ENCODE data around the gene SMPDL3B.
A peak's percentile ranks its signal among the peaks of the same experiment; 100 is the strongest.

SMPDL3B gene

GRCh38 chr1:27941671-27942540 lies 7.1 kb downstream of the SMPDL3B start:
- no peak for DNase-seq

- no peak for DNase-seq
Observed at GRCh38 chr1:27945020-27945419, 10.2 kb downstream of the SMPDL3B start.

GRCh38 chr1:27949027-27949426 lies 14.2 kb downstream of the SMPDL3B start:
- DNase-seq, result no peak

GRCh38 chr1:27951396-27951795 lies 16.6 kb downstream of the SMPDL3B start:
- no peak for DNase-seq

GRCh38 chr1:27952147-27952546 lies 17.3 kb downstream of the SMPDL3B start:
- DNase-seq, result no peak

- DNase-seq, result no peak
Observed at GRCh38 chr1:27954186-27954585, 19.4 kb downstream of the SMPDL3B start.

- DNase-seq, result no peak
Observed at GRCh38 chr1:27955076-27955475, 20.3 kb downstream of the SMPDL3B start.

GRCh38 chr1:27956761-27957160 lies 22.0 kb downstream of the SMPDL3B start:
- no peak for DNase-seq

GRCh38 chr1:27957655-27958054 lies 22.9 kb downstream of the SMPDL3B start:
- no peak for DNase-seq

GRCh38 chr1:27958513-27958912 lies 23.7 kb downstream of the SMPDL3B start:
- no peak for DNase-seq

- peak; percentile 85 to 91 for DNase-seq
Observed at GRCh38 chr1:27959792-27960603, 25.2 kb downstream of the SMPDL3B start, which contains the start of gene XKR8. Gene XKR8 (plus strand): TSS chr1:27959973. CDS start chr1:27960070, 97 bp downstream.

GRCh38 chr1:27960762-27961645 lies 26.2 kb downstream of the SMPDL3B start:
- no peak for DNase-seq

GRCh38 chr1:27961646-27962221 lies 26.9 kb downstream of the SMPDL3B start:
- DNase-seq, result no peak

GRCh38 chr1:27963393-27963792 lies 28.6 kb downstream of the SMPDL3B start:
- no peak for DNase-seq

- DNase-seq, result no peak
Observed at GRCh38 chr1:27966402-27967105, 31.8 kb downstream of the SMPDL3B start.

- no peak for DNase-seq
Observed at GRCh38 chr1:27967106-27967883, 32.5 kb downstream of the SMPDL3B start.

GRCh38 chr1:27967884-27968466 lies 33.2 kb downstream of the SMPDL3B start:
- DNase-seq, result no peak

GRCh38 chr1:27968692-27969091 lies 33.9 kb downstream of the SMPDL3B start:
- no peak for DNase-seq

- no peak for DNase-seq
Observed at GRCh38 chr1:27970401-27970800, 35.6 kb downstream of the SMPDL3B start.

- no peak for DNase-seq
Observed at GRCh38 chr1:27971674-27972073, 36.9 kb downstream of the SMPDL3B start.

GRCh38 chr1:27972141-27972540 lies 37.3 kb downstream of the SMPDL3B start:
- DNase-seq, result no peak

Data from activated T-cell treated with anti-CD3 and anti-CD28 coated beads, Interleukin-2, amount 50 U/mL, for 48 hours (primary cell).